NCI-H69 (cell line): ENCODE results near the gene PLAGL2.
A peak's percentile ranks its signal among the peaks of the same experiment; 100 is the strongest.
"Not testable (repeated sequence)": the region's sequence is repeated elsewhere in the genome, so short reads cannot be mapped to it uniquely, and the experiment has no call there.

Experiments used
- DNase-seq: peaks from one replicate; lab custom pipeline; 2025; lab: John Stamatoyannopoulos, UW

The PLAGL2 gene, protein sequence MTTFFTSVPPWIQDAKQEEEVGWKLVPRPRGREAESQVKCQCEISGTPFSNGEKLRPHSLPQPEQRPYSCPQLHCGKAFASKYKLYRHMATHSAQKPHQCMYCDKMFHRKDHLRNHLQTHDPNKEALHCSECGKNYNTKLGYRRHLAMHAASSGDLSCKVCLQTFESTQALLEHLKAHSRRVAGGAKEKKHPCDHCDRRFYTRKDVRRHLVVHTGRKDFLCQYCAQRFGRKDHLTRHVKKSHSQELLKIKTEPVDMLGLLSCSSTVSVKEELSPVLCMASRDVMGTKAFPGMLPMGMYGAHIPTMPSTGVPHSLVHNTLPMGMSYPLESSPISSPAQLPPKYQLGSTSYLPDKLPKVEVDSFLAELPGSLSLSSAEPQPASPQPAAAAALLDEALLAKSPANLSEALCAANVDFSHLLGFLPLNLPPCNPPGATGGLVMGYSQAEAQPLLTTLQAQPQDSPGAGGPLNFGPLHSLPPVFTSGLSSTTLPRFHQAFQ

DNA sequence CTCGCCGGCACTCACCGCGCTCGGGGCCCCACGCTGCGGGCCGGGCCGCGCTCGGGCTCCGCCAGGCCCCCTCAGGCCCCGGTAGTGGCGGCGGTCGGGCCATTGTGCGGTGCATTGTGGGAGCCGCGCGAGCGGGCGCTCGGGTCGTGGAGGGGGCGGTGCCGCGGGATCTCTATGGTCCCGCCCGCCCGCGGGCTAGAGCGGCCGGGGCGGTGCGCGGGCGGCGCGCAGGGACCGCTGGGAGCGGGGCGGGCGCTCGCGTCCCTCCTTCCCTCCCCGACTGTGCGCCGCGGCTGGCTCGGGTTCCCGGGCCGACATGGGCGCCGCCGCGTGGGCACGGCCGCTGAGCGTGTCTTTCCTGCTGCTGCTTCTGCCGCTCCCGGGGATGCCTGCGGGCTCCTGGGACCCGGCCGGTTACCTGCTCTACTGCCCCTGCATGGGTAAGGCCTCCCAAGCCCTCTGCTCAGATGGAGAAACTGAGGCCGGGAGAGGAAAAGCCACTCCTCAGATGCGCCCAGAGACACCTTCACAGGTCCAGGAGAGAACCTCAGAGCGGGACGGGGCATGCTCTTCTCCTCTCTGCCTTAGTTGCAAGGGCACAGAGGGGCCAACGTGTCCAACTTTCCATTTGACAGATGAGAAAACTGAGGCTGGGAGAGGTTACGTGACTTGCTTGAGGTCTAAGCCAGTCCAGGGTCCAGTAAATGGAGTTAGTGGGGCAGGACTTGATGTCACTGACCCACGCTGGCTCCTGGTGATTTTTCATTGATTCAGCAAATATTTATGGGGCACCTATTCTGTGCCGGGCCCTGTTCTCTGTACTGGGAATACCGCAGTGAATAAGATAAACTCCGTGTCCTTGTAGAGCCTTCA lies at the start of gene PLAGL2, which contains the start of gene POFUT1:
Gene PLAGL2, minus strand, starts transcription at position 118 of the 873 bp plus-strand sequence. CDS start 5,565 bp downstream, outside the sequence.
Gene POFUT1, plus strand, starts transcription at position 255 of the 873 bp plus-strand sequence. Its CDS starts 62 bp downstream, at position 317.
- peak; percentile 97 for DNase-seq

DNA sequence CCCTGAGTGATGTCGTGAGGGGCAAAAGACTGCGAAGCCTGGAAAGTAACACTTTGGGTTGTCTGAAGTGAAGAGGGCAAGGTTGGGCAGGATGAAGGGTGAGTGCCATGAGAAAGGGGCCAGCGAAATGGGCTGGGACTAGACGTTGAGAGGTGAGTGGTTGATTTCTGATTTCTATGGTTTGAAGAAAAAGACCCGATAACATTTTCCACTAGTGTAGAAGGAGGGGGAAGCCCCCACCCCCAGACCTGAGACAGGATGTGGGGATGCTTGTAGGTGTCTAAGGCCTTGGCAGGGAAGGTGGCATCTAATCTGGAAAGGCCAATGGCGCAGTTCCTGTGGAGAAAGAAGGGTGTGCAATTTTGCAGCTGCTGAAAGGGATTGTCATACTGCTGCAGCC lies 44.6 kb upstream of the PLAGL2 start:
- DNase-seq, result no peak

DNA sequence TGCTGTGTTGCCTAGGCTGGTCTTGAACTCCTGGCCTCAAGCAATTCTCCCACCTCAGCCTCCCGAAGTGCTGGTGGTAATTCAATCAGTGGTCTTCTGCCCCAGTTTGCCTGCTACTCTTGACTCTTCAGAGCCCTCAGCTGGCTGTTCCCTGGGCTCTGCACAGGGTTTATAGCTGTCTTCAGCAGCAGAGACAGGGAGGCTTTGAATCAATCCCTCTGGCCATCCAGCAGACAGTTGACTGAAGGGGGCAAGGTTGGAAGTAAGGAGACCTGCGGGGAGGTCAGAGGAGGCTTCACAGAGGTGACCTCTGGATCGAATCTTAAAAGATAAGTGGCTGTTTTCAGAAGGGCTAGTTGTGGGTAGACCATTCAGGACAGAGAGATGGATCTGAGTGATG lies 43.9 kb upstream of the PLAGL2 start:
- DNase-seq, result peak; percentile 15

DNA sequence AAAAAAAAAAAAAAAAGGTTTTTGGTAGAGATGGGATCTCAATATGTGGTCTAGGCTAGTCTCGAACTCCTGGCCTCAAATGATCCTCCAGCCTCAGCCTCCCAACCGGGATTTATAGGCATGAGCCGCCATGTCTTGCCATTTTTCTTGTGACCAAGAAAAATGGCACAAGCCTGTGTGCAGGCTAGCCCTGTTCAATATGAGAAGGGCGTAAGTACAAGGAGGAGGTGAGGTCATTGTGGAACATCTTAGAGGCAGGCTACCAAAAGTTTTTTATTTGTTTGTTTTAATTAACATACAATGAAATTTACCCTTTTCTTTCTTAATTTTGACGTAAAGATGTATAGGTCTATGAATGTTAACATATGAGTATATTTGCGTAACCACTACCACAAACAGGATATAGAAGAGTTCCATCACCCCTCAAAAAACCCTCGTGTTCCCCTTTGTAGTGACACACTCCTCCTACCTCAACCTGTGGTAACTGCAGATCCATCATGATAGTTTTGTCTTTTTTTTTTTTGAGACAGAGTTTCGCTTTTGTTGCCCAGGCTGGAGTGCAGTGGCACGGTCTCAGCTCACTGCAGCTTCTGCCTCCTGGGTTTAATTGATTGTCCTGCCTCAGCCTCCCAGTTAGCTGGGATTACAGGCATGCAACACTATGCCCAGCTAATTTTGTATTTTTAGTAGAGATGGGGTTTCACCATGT lies 41.6 kb upstream of the PLAGL2 start:
- DNase-seq, result no peak

DNA sequence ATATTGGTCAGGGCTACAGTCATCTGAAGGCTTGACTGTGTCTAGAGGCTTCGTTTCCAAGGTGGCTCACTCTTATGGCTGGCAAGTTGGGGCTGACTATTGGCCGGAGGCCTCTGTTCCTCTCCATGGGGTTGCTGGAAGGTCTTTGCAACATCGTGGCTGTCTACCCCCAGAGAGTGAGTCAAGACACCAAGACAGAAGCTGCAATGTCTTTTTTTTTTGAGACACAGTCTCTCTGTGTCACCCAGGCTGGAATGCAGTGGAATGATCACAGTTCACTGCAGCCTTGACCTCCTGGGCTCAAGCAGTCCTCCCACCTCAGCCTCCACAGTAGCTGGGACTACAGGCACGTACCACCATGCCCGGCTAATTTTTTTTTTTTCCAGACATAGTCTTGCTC lies 40.5 kb upstream of the PLAGL2 start:
- DNase-seq, result no peak

DNA sequence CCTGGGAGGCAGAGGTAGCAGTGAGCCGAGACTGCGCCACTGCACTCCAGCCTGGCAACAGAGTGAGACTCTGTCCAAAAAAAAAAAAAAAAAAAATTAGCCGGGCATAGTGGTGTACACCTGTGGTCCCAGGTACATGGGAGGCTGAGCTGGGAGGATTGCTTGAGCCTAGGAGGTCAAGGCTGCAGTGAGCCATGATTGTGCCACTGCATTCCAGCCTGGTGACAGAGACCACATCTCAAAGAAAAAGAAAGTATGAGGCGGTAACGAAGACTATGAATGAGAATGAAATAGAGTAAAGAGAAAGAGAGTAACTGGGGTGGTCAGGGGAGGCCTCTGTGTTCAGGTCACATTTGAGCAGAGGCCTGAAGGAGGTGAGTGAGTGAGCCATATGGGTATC lies 38.7 kb upstream of the PLAGL2 start:
- DNase-seq, result not testable (repeated sequence)

DNA sequence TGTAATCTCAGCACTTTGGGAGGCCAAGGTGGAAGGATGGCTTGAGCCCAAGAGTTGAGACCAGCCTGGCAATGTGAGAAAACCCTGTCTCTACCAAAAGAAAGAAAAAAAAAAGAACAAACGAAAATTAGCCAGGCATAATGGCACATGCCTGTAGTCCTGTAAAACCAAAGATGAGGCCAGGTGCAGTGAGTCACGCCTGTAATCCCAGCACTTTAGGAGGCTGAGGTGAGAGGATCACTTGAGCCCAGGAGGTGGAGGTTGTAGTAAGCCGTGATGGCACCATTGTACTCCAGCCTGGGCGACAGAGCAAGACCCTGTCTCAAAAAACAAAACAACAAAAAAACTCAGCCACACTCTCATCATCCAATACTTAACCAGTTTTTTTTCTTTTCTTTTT lies 37.4 kb upstream of the PLAGL2 start:
- DNase-seq, result no peak

DNA sequence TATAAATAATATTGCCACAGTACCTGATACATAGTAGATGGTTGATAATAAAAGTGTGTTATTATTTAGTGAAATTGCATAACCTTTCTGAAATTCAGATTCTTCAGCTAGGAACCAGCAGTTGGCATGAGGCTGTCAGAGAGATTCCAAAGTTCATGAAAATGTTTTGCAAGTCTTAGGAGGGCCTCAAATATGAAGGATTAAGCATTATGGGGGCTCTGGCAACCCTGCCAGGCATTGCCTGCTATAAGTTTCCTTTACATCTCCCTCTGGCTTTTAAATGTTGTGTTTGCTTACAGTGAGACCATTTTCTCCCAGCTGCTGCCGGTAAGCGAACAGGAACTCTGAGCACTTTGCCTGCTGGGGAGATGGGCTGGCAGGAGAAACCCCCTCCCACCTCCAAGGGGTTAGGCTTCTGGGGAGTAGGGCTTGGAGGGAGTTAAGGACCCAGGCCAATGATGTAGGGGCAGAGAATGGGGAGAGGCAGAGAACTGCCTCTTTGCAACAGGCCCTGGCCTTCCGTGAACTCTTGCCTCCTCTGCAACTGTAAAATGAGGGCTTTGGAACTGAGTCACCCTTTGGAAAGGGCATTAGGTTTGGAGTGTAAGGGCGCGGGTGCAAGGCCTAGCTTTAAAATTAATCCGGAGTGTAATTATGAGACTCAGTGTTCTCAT lies 36.7 kb upstream of the PLAGL2 start:
- DNase-seq, result peak; percentile 44

DNA sequence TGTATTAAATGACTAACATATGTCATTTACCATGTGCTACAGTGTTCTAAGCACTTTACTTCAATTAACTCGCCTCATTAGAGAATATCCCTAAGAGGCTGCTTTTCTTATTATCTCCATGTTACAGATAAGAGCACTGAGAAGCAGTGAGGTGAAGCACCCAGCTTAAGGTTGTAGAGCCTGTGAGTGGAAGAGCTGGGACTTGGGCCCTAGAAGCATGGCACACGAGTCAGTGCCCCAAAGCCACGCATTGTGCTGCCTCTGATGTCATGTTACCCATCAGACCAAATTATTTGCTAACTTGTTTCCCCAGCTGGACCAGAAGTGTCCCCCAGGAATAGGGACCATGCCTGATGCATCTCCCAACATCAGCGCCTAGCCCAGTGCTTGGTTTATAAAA lies 34.3 kb upstream of the PLAGL2 start:
- DNase-seq, result peak; percentile 39

DNA sequence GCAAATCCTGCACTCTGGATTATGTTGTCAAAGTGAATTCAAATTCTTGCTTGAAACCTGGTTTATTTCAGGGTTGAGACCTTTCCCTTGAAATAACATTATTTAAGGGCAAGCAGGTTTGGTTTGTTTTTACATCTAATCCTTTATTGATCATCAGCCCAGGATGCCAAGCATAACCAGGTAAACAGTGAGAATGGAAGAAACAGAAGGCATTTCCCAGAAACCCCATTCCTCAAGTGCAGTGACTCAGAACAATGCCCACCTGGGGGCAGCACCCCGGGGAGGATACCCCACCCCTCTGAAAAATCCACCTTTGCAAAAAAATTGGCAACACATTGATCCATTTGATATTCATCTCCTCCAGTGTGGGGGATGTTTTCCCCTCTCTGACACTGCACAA lies 32.7 kb upstream of the PLAGL2 start:
- DNase-seq, result peak; percentile 76

DNA sequence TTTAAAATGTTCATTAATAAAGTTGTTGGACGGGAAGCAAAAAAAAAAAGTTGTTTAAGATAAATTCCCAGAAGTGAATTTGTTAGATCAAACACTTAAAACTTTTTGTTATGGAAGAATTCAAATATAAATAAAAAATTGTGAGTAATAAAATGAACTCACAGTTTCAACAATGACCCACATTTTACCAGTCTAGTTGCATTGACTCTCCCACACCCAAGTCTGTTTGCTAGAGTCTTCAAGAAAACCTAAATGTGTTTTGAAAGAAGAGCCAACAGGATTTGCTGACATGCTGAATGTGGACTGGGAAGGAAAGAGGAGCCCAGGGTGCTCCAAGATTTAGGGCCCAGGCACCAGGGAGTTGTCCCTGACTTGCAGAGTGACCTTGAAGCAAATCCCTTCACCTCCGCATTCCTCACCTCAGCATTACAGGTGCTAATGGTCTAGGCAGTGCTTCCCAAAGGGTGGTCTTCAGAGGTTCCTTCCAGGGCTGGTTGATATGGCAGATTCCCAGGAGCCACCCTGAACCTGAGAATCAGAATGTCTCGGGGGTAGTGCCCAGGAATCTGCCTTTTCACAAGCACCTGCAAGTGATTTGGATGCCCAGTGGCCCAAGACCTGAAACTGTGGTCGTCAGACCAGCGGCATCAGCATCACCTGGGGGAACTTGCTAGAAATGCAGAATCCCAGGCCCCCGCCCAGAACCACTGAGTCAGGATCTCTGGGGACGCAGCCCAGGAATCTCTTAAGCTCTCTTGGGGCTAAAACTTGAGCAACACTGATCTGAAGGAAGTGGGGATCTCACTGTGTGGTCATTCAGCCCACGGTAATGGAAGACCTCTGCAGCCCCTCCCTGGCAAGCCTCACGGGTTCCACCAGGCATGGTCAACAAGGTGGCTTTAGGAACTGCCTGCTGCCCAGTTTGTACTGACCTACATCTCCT lies 31.2 kb upstream of the PLAGL2 start:
- DNase-seq, result no peak

DNA sequence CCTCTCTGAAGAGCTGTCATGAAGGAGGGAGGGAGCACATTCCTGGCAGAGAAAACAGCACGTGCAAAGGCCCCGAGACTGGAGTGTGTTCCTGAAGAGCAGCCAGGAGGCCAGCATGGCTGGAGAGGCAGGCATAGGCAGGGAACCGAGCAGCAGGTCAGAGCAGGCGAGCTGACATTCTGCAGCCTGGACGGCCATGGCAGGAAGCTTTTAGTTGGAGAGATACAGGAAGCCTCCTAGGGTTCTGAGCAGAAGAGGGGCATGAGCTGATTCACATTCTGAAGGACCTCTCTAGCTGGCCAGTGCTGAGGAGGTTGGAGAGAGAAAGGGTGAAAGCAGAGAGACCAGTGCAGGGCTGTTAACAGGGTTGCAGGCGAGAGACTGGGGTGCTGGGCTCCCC lies 29.9 kb upstream of the PLAGL2 start:
- DNase-seq, result peak; percentile 56

DNA sequence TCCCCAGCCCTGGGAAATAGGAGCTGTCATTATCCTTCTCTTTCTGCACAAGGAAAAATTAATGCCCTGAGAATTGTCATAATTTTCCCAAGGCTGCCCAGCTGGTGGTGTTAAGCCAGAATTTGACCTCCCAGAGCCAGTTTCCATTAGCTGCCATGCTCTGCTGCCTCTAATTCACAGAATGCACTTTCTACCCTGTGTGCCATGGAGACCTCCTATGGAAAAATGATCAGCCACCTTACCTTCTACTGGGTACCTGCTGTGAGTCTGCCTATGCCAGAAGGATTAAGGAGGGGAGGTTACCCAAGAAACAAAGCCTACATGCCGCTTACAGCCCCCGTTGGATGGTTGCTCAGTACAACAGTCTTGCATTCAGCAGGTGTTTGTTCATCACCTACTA lies 29.3 kb upstream of the PLAGL2 start:
- peak; percentile 98 for DNase-seq

DNA sequence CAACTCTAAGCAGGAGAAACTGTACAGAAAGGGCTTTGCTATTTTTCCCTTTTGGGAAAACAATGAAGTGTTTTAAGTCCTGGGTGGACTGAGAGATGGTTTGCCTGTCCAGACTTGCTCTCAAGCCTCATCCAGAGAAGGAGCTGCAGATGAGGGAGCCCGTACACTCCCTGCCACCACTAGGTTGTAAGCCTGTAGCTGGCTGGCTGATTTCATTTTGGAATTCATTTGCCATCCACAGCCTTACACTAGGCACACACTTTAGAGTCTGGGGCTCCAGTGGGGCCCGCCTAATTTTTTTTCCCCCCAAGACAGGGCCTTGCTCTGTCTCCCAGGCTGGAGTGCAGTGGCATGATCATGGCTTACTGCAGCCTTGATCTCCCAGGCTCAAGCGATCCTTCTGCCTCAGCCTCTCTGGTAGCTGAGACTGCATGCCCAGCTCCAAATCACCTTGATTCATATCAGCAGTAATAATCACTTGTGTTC lies 28.5 kb upstream of the PLAGL2 start:
- peak; percentile 70 for DNase-seq

DNA sequence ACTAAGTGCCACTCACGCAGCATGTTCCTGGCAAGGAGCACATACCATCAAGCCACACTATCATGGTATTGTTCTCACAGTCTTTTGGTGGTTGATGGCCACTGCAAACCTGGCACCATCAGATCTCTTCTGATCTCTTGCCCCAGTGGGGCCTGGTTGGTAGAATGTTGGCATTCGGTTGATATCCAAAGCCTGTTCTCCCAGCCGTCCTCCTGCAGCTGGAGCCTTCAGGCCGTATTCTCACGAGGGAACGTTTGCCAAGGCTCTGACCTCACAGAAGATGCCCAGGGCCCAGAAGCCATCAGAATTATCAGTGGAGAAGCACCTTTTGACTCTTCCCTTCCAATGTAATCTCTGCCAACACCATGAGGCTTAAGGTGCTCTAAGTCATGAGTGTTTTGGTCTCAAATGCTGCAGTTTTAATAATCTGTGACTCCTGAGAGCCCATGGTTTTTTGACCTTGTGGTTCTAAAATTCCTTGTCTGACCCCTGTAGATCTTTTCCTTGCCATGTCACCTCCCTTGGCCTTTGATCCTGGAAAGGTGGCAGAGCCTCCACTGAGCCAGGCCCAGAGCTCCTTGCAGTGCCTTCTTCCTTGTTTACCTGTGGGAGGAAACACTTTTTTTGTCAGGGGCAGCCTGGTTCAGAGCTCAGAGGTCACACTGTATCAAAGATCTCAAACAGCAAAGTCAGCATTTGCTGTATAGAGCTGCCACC lies 27.9 kb upstream of the PLAGL2 start:
- DNase-seq, result peak; percentile 25

DNA sequence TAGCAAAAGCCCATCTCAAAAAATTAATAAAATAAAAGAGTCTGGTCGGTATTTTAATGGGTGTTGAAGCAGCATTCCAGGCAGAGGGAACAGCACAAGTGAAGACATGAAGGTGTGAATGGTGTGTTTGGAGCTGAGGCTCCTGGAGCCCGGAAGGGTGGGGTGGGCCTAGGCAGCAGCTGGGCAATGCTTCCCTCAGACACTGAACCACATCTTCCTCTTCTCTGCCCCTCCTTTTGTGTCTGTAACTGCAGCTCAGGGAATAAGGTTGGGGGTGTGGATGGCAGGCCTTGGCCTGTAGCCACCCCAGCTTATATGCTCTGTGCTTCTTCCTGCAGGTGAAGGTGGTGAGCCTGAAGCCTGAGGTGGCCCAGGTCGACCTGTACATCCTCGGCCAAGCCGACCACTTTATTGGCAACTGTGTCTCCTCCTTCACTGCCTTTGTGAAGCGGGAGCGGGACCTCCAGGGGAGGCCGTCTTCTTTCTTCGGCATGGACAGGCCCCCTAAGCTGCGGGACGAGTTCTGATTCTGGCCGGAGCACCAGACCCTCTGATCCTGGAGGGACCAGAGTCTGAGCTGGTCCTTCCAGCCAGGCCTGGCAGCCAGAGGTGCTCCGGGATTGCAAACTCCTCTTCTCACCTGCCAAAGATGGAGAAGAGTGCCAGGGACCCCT lies 26.7 kb upstream of the PLAGL2 start:
- DNase-seq, result no peak

DNA sequence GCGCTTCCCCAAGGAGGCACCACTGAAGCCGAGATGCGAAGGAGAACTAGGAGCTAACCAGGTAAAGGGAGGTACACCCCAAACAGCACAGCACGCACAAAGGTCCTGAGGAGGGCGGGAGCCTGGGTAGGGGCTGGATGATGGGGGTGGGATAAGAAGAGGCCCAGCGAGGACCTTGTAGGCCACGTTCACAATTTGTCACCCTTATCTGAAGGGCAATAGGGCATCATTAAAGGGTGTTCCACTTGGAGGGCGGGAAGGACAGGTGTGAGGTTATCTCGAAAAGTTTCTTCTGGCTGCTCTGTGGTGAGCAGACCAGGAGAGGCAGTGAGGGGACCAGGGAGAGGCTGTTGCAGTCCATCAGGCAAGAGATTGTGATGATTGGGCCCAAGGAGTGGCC lies 25.7 kb upstream of the PLAGL2 start:
- DNase-seq, result no peak

DNA sequence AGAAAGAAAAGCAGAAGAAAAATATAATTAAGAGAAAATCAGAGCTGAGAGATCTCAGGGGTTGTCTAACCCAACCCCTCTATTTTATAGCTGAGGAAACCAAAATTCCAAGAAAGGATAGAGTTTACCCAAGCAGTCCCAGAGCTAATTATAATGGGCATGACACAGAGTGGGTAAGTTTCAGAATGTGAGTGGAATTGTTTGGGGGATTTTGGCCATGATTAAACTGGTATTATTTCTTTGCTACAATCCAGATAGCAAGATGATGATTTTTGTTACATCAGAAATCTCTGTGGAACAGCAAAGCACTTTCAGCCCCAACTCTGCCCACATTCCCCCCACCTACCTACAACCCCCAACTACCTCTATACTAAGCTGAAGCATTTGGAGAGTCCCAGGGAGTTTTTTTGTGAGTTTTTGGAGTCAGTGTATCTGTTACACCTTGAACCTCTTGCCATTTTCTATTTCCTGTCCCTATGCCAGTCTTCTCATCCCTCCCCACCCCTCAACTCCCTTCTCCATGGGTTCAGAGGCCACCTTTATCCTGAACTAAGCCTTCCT lies 24.9 kb upstream of the PLAGL2 start:
- no peak for DNase-seq

DNA sequence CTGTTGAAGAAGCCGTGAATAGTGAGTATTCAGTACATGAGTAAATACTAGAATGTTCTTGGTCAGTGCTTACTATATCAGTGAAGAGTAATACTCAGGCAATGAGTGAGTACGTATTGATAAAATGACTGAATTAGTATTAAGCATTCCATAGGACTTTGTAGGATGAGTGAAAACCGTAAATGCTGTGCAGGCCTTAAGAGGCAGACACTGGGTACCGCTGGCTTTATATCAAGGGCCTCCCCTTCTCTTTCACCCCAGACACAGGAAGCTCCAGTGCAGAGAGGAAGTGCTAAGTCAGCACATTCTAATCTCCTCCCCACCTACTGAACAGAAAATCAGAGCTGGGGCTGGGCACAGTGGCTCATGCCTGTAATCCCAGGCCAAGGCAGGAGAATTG lies 24.3 kb upstream of the PLAGL2 start:
- DNase-seq, result no peak
